HepG2 (cell line): ENCODE data around the gene CIAO2A. TPM values are rescaled to one million over a fixed set of nuclear protein-coding genes. Genes with fewer than 3 reads are reported as not detected.

Experiments
- ATAC-seq: fragments of 200-7000 bp; cut with Tn5 transposase; 3 replicates; pipeline ENCODE4 v1.9.1; 2020; ENCODE audit warnings: mild to moderate bottlenecking, moderate library complexity
- BruUV-seq: library from RNA; stranded (reverse); fragments of 400-500 nt; replicated peaks from 2 replicates; lab custom pipeline; 2021; lab: Mats Ljungman, UMichigan
- CTCF ChIA-PET: fragments of 300-600 bp; formaldehyde crosslinking; extraction: SDS; loops from one replicate; lab custom pipeline; 2021; ENCODE audit warnings: low total read pairs, inconsistent platforms, low intra/inter-chr PET ratio; lab: Yijun Ruan, JAX
- POLR2A ChIA-PET: fragments of 350-600 bp; sonication (Branson Sonifier 250); formaldehyde crosslinking; loops from one replicate; lab custom pipeline; 2020; ENCODE audit warnings: antibody characterized with exemption, inconsistent platforms; lab: Yijun Ruan, JAX
- DNase-seq: peaks from one replicate; pipeline ENCODE4 v3.0.0-alpha.2; 2015; ENCODE audit warnings: low spot score
- FAIRE-seq: peaks from 3 replicates; lab custom pipeline; 2011; peaks lifted over from hg19 to GRCh38; lab: Jason Lieb, UNC
- H2AFZ ChIP-seq: one replicate; pipeline ENCODE4 v1.6.1; 2011; ENCODE audit warnings: low read length, inconsistent platforms
- H3K27ac ChIP-seq: fragments of 300-600 bp; 3 replicates; pipeline ENCODE4 v1.8.0; 2011; ENCODE audit warnings: mixed run types, mild to moderate bottlenecking, mixed read lengths, low read length, inconsistent platforms; ENCODE audit not compliant: insufficient read depth; ENCODE audit errors: extremely low read length
- H3K27me3 ChIP-seq, 2 experiments: fragments of 200-600 bp in 1 of 2; 2 replicates in 1 of 2; 3 replicates in 1 of 2; pipeline versions ENCODE4 v1.6.0 to v1.8.0; 2011; ENCODE audit warnings: low read length in 2 of 2, mild to moderate bottlenecking in 2 of 2, moderate library complexity in 2 of 2, inconsistent platforms in 1 of 2; ENCODE audit not compliant: insufficient read depth in 2 of 2, control insufficient read depth in 1 of 2
- H3K36me3 ChIP-seq, 2 experiments: fragments of 200-600 bp in 1 of 2; replicated peaks in 1 of 2; 2 replicates in 1 of 2; 3 replicates in 1 of 2; pipeline versions ENCODE4 v1.5.1 to v1.8.0; 2011; ENCODE audit warnings: low read length in 2 of 2, inconsistent platforms in 1 of 2; ENCODE audit not compliant: insufficient read depth in 2 of 2, control insufficient read depth in 1 of 2
- H3K4me1 ChIP-seq: 2 replicates; pipeline ENCODE4 v1.5.1; 2012; ENCODE audit warnings: low read length, inconsistent platforms; ENCODE audit not compliant: insufficient read depth
- H3K4me2 ChIP-seq: 2 replicates; pipeline ENCODE4 v1.6.0; 2011; ENCODE audit warnings: low read depth, low read length, inconsistent platforms
- H3K4me3 ChIP-seq, 3 experiments: fragments of 200-600 bp in 1 of 3; sonication (generic), shearing (Covaris generic) in 1 of 3; replicated peaks in 1 of 3; 2 replicates each; pipeline ENCODE4 v1.5.1; 2011 to 2016; ENCODE audit warnings: low read length in 3 of 3, inconsistent platforms in 2 of 3, low read depth in 2 of 3, mild to moderate bottlenecking in 2 of 3, control low read depth in 1 of 3, mixed read lengths in 1 of 3; ENCODE audit not compliant: insufficient read depth in 1 of 3
- H3K79me2 ChIP-seq: one replicate; pipeline ENCODE4 v1.6.1; 2011; ENCODE audit warnings: low read length, inconsistent platforms; ENCODE audit not compliant: insufficient read depth
- H3K9ac ChIP-seq: 2 replicates; pipeline ENCODE4 v1.6.0; 2011; ENCODE audit warnings: mild to moderate bottlenecking, low read depth, low read length, inconsistent platforms; ENCODE audit not compliant: insufficient read depth
- H3K9me3 ChIP-seq: 2 replicates; pipeline ENCODE4 v1.5.1; 2012; ENCODE audit warnings: mild to moderate bottlenecking, low read length
- H4K20me1 ChIP-seq: 2 replicates; pipeline ENCODE4 v1.6.0; 2011; ENCODE audit warnings: inconsistent platforms, mild to moderate bottlenecking, low read length, moderate library complexity; ENCODE audit not compliant: insufficient read depth
- FLYWCH1 ChIP-seq: sonication (generic); formaldehyde crosslinking; IDR thresholded peaks from 2 replicates; pipeline ENCODE4 v1.8.1; 2023; ENCODE audit warnings: mild to moderate bottlenecking, missing genetic modification reagents
- FUBP1 ChIP-seq: sonication (generic); formaldehyde crosslinking; IDR thresholded peaks from 2 replicates; pipeline ENCODE4 v1.5.1; 2020; ENCODE audit warnings: missing genetic modification reagents, mild to moderate bottlenecking, borderline replicate concordance
- GABPA ChIP-seq, 2 experiments: IDR thresholded peaks; 2 replicates each; pipeline ENCODE4 v1.6.1; 2011 to 2016; ENCODE audit warnings: low read depth in 2 of 2, low read length in 1 of 2, missing biosample characterization in 1 of 2, missing genetic modification characterization in 1 of 2
- IRF2 ChIP-seq: IDR thresholded peaks from 2 replicates; pipeline ENCODE4 v1.6.1; 2018; ENCODE audit warnings: missing genetic modification reagents, missing compliant biosample characterization
- JUND ChIP-seq: sonication (generic); formaldehyde crosslinking; IDR thresholded peaks from 2 replicates; pipeline ENCODE4 v1.8.0; 2022; ENCODE audit warnings: mild to moderate bottlenecking, missing genetic modification reagents
- REST ChIP-seq, 2 experiments: IDR thresholded peaks; 2 replicates each; pipeline ENCODE4 v1.6.1; 2011 to 2012; ENCODE audit warnings: low read length in 2 of 2, borderline replicate concordance in 1 of 2, low read depth in 1 of 2, mild to moderate bottlenecking in 1 of 2, moderate library complexity in 1 of 2
- WGBS: methylation state at CpG from one replicate; pipeline ENCODE4 v1.1.6; 2017; ENCODE audit warnings: low lambda C conversion rate; 5-methylcytosine and 5-hydroxymethylcytosine counted together
- in situ Hi-C: cut with HindIII; loops from 2 replicates; pipeline ENCODE4 v1.10.0; 2017; ENCODE audit warnings: low pct_unique_long_range_greater_than_20kb; ENCODE audit not compliant: extremely low pct_ligation_motif_present
- intact Hi-C: fragments of 100-400 bp; cut with micrococcal nuclease; formaldehyde crosslinking; loops from one replicate; pipeline ENCODE4 v1.10.0; 2022; ENCODE audit not compliant: unreplicated experiment
- polyA plus RNA-seq, 8 experiments: library from polyadenylated mRNA; depleted of rRNA in 3 of 8; stranded (reverse) in 7 of 8; unstranded in 1 of 8; fragments of >200 nt; fragmentation: Illumina TruSeq in 4 of 8; extraction: Trizol in 4 of 8; gene quantifications; 2 replicates each; pipeline versions ENCODE4 v1.2.1 to v1.2.3, GENCODE V29; 2011 to 2016; ENCODE audit warnings: low read depth in 4 of 8, missing spikeins in 1 of 8, mixed read lengths in 1 of 8; ENCODE audit not compliant: insufficient read depth in 1 of 8
- total RNA-seq, 5 experiments: library from RNA; depleted of rRNA; stranded (reverse); fragments of >200 nt; fragmentation: Illumina TruSeq; extraction: Trizol; gene quantifications; 2 replicates each; pipeline ENCODE4 v1.2.3, GENCODE V29; 2016; ENCODE audit warnings: low read depth in 1 of 5

The CIAO2A gene
- total and polyA plus RNA-seq, 2 of the 13 experiments (the other 11 are each of a cell fraction or from before 2014, with no cell fraction given): 83.0 to 100 TPM

GRCh38 chr15:64037116-64037515 lies 56.5 kb downstream of the CIAO2A start:
- Histone ChIP-seq H4K20me1 (no peaks in the 10 kb centered on the region), H3K9me3 (no peaks in the 10 kb centered on the region), H3K9ac (no peak overlapping the region), H3K27me3 (no peaks in the 10 kb centered on the region), H3K4me1 (no peaks in the 10 kb centered on the region), H2AFZ (no peak overlapping the region), H3K79me2 (no peaks in the 10 kb centered on the region), H3K27ac (no peak overlapping the region), H3K4me2 (no peak overlapping the region), H3K36me3 (no peaks in the 10 kb centered on the region), H3K4me3 (no peak overlapping the region)
- in situ Hi-C loops: no loop called here
- ChIA-PET CTCF (no interaction called here), POLR2A (no interaction called here)
- DNase-seq (no peak), FAIRE-seq (no peak), ATAC-seq (no peak)
- WGBS: 74% methylated on average over 3 of the region's 3 CpGs
- intact Hi-C loops: no loop called here
- BruUV-seq: no TSS peak
- TF ChIP-seq IRF2 (CRISPR knock-in tag) (no peak), FLYWCH1 (CRISPR knock-in tag) (no peak), GABPA (IDR thresholded peaks at IDR 0.05; ENCODE audit: low read depth, low read length) (no peak), GABPA (CRISPR knock-in tag; IDR thresholded peaks at IDR 0.05; ENCODE audit: low read depth) (no peak), REST (IDR thresholded peaks at IDR 0.05; ENCODE audit: borderline replicate concordance in 1 of 2, low read depth in 1 of 2, low read length in 2 of 2) (no peak), JUND (CRISPR knock-in tag) (no peak), FUBP1 (CRISPR knock-in tag) (no peak)
